Right lobe of liver (tissue), 4 donors: ENCODE results near the gene TGFBR1.

ENCODE experiments used
- CTCF ChIP-seq, 4 donors: fragments of 200-600 bp in 3 of 4; fragments of 450-650 bp in 1 of 4; IDR thresholded peaks; one replicate each; pipeline versions ENCODE4 v1.5.1 to v1.8.0; 2016 to 2022; ENCODE audit warnings: antibody characterized with exemption in 4 of 4, mild to moderate bottlenecking in 2 of 4
- POLR2A ChIP-seq: fragments of 450-650 bp; IDR thresholded peaks from one replicate; pipeline ENCODE4 v1.6.1; 2017; ENCODE audit warnings: antibody characterized with exemption, mild to moderate bottlenecking
- donor health status: DM: no; HTN: no; CAD: no.
- donor health status: DM: no; HTN: no; CAD: no.
- donor health status: DM: no; HTN: yes; CAD: no.

DNA sequence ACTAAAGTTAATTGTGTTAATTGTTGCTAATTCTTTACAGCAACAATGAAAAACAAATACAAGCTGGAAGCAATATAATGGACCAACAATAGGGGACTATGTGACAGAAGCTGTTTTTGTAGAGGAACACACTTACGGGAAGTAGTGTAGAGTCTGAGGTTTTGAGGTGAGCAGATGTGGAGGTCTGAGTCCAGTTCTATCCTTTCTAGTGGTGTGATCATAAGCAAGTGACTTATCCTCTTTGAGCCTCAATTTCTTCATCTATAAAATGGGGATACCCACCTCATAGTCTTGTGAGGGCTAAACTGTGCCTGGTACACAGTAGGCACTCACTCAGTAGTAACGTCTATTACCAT is 88.5 kb downstream of the TGFBR1 start:
- TF ChIP-seq POLR2A: no peak
- no peak for TF ChIP-seq CTCF (IDR thresholded peaks at IDR 0.05)
